HG03280 (cell line): Measurements from ENCODE around the gene PNMA8C.
"Not testable (repeated sequence)": the region's sequence is repeated elsewhere in the genome, so short reads cannot be mapped to it uniquely, and the experiment has no call there.

Experiments
- ATAC-seq: cut with Tn5 transposase; IDR thresholded peaks from one replicate; pipeline ENCODE4 v1.9.1; 2021; ENCODE audit warnings: mild to moderate bottlenecking, moderate library complexity; ENCODE audit not compliant: unreplicated experiment

Gene PNMA8C

DNA sequence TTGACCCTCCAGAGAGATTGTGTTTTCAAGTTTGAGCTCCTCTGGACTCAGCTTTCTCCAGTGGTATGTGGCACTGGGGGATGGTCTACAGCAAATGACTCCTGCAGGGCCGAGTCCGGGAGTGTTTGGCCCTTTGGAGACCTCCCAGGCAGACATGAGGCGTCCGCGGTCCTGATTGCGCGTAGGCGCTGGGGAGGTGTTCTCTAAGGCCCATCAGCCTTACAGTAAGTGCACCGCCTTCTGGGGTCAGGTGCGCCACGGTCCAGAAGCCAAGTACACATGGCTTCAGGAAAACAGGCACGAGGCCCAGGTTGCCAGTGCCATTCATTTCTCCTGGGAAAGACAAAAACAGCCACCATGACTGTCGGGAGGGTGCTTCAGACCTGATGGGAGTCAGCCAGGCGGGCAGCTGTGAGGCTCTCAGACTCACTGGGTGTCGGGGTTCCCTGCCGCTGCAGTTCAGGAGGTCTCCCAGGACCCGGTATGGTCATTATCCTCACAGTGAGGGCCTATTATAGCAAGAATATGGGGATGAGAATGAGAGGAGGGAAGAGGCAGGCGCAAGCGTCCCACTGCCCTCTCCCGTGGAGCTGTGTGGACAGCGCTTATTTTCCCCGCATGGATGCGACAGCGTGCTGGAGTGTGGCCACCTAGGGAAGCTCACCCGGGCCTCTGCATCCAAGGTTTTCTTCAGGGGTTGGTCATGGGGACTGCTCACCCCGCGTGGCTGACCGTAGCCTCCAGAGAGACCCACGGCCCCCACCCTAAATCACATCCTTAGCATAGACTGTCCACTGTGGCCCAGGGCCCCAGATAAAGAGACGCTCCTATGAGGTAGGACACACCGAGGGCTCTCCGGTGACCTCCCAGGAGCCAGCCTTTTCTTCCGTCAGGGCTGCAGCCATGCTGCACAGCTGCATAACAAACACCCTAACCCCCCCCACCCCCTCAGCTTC is 37.2 kb downstream of the PNMA8C start:
- no peak for ATAC-seq

DNA sequence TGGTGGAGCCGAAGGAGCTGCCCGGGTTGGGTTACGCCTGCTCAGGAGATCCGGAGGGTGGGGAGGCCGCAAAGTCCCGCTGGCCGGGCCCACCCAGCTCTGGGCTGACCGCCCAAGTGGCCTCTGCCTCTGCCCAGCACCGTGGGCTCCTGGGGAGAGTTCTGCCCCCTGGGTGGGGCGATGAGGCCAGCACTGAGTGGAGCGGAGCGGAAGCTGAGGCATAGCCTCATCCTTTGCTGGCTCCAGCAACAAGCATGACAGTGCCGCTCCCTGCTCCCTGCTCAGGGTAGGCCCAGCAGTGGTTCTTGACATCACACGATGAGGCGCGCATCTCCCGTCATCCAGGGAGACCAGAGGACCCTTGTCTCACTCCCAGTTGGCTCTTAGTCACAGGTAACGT is 37.9 kb downstream of the PNMA8C start:
- no peak for ATAC-seq

DNA sequence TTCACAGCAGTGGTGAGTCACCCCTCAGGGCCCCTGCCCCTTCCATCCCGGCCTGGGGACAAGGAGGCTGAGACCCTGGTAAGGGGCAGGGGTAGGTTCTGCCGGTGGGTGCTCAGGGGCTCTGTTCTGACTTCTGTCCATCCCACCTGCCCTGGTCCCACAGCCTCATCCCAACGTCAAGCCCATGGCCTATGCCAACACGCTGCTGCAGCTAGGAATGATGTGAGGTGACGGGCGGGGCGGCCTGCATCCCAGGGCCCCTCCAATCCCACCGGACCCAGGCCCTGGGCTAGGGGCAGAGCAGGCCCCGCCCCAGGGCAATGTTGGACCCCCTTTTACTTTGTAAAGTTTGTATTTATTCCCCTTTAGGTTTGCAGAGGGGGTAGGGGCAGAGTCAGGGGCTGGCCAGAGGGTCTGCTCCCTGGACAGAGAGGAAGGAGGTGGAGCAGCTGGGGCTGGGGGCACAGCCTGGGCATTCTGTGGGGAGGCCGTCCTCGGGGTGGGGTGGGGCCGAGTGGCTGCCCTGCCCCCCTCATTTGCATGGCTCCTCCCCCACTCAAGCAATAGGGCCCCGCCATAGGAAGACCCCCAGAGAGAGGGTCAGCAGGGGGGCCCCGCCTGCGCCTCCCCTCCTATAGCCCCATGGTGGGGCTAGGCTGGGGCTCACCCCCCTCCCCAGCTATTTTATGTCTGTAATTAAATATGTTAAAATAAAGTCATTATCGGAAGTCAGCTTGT is 38.4 kb downstream of the PNMA8C start:
- no peak for ATAC-seq

DNA sequence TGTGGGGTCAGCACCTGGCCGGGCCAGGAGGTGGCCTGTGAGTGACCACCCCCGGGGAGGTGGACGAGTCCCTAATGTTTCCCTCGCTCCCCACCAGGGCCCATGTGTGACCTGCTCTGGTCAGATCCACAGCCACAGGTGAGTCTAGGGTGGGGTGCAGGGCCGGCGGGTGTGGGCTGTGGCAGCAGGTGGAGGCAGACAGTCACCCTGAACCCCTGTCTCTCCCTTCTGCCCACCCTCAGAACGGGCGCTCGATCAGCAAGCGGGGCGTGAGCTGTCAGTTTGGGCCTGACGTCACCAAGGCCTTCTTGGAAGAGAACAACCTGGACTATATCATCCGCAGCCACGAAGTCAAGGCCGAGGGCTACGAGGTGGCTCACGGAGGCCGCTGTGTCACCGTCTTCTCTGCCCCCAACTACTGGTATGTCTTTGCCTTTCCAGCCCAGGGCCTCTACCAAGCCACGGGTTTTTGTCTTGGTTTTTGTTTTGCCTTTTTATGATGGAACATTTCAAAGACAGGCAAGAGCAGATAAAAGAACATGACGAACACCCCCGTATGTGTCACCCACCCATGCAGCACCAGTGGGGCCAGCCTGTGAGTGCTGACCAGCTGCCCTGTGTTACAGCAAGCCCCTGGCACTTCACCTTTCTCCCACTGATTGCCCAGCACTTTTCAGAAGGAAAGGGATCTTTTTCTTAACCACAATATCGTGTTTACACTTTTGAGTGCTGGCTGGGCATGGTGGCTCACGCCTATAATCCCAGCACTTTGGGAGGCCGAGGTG is 40.2 kb downstream of the PNMA8C start:
- ATAC-seq: no peak

DNA sequence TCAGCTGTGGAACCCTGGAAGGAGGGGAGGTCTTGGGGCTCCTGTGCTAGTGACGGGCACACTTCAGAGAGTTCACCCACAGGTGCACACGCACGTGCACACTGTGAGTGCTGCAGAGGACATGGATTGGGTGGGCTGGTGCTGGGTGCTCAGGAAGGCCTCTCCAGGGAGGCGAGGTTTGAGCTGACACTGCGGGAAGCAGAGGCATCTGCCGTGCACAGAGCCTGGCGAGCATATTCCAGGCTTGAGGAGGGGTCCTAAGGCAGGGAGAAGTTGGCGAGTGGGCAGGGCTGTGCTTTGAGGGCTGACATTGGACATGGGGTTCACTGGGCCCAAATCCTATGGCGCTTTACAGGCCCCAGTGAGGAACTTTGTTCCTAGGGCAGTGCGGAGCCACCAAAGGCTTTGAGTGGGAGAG is 41.0 kb downstream of the PNMA8C start:
- no peak for ATAC-seq

DNA sequence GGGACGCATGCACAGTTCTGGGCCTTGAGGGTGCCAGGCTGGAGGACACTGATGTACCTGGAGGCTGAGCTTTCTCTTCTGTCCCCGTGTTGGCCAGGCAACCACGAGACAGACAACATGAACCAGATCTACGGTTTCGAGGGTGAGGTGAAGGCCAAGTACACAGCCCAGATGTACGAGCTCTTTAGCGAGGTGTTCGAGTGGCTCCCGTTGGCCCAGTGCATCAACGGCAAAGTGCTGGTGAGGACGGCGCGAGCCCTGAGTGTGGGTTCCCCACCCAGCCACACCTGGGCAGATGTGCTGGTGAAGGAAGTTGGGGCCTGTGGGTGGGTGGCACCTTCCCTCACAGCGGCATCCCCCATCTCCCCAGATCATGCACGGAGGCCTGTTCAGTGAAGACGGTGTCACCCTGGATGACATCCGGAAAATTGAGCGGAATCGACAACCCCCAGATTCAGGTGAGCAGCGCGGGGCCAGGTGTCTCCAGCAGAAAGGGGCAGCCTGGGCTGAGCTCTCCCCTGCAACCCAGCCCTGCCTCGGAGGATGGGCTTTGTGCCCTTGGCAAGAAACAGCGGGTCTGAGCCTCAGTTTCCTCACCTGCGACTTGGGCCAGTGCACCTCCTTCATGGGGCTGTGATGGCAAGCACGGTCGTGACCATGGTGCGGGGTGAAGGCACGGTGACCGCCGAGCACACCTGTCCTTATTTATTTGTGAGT is 41.6 kb downstream of the PNMA8C start:
- no peak for ATAC-seq

DNA sequence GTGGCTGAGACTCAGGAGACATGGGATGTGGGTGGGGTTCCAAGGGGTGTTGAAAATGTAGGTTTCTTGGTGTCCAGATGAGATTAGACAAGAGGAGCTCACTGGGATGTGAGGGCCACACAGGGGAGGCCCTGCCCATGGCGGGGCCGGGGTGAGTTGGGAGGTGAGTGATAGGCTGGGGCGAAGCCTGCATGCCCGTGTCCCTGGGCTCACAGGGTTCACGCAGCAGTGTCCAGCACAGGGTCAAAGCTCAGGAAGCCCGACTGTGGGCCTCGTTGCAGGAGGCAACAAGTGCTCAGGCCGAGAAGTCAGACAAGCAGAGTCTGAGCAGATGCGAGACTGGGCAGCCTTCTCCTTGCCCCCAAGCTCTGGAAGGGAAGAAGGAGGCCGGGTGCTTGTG is 42.6 kb downstream of the PNMA8C start:
- no peak for ATAC-seq

DNA sequence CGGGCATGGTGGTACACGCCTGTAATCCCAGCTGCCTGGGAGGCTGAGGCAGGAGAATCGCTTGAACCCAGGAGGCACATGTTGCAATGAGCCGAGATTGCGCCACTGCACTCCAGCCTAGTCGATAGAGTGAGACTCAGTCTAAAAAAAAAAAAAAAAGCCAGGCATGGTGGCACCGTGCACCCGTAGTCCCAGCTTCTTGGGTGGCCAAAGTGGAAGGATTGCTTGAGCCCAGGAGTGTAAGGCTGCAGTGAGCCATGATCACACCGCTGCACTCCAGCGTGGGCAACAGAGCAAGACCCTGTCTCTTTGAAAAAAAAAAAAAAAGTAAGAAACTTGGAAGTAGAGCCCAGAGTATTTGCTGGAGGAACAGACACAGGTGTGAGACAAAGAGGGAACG is 43.1 kb downstream of the PNMA8C start:
- no peak for ATAC-seq

DNA sequence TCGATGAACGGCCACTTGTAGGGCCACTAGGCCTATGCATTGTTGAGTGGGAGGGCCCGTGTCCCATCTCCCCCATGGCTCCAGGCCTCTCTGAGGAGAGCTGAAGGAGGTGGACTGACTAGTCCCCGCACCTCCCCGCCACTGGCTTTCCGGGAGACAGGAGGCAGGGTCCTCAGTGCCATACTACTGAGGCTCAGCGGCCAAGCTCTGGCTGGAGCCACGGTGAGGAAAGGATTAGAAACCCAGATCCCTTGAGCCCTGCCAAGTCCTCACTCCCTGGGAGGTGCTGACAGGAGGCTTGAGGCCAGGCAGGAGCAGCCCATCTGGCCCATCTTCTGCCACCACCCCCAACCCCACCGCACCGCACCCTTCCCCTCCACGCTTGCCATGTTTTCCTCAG is 44.3 kb downstream of the PNMA8C start:
- no peak for ATAC-seq

DNA sequence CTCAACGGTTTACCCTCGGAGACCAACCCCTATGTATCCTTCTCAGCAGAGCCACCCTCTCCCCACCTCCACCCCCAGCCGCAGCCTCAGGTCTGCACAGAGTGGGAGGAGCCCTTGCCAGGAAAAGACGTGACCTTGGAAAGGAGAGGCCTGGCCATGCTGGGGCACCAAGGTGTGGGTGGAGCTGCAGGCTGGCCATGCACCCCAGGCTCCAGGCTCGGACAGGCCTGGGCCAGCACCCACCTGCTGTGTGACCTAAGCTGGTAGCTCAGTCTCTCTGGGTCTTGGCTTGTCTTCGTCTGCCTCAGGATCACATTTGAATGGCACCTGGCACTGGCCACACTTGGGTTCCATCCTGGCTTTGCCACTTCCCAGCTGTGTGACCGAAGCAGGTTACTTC is 44.9 kb downstream of the PNMA8C start:
- ATAC-seq: no peak

DNA sequence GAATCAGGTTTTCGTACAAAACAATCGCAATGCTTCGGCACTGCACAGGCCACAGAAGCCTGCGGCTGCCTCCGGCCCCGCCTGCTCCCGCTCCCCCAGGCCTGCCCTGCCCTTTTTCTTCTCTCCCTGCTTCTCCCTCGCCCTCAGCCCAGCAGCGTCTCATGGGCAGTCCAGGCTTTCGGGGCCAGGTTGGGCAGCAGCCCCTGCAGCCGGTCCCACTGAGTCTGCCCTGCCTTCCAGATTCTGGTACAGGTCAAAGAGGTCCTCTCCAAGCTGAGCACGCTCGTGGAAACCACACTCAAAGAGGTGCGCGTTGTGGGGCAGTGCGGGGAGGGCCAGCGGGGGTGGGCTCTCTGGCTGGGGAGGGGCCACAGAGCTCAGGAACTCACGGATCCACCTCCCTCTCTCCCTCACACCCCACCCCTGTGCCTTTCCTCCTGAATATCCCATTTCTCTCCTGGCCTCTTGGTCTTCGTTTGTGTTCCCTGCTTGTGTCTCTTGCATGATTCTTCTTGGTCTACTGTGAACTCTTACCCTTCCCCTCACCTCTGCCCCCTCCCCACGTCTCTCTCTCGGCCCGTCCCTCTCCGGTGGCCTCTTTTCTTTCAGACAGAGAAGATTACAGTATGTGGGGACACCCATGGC is 45.4 kb downstream of the PNMA8C start:
- ATAC-seq: no peak

DNA sequence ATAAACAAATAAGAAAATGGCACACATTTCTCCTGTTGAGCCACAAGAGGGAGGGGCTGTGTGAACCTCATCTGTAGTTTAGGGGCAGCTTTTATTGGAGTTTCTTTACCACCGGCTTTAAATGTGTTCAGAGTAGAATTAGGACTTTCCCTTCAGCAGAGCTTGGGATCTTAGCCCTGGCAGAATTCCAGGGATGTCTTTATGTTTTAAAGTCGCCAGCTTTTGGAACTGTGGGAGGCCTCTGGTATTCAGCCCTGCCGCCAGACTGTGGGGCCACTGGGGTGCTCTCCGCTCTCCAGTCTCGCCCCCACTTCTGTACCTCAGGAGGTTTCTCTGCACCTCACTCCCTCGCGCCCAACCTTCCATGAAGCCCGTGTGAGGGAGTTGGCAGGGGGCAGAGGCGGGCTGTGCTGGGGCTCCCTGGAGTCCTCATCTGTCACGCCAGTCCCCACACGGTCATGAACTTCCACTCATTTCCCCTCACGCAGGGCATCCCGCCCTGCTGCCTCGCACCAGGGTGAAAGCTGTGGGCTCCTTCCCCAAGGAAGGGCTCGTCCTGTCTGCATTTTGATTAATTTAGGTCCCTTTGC is 46.9 kb downstream of the PNMA8C start:
- no peak for ATAC-seq

DNA sequence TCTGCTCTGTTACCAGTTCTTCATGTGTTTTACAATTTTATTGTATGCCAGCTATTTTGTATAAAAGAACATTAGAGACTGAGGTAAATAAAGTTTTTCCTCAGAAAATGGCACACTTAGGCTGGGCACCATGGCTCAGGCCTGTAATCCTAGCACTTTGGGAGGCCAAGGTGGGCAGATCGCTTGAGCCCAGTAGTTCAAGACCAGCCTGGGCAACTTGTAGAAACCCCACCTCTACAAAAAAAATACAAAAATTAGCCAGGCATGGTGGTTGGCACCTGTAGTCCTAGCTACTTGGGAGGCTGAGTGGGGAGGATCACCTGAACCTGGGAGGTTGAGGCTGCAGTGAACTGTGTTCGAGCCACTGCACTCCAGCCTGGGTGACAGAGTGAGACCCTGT is 47.4 kb downstream of the PNMA8C start:
- no peak for ATAC-seq

DNA sequence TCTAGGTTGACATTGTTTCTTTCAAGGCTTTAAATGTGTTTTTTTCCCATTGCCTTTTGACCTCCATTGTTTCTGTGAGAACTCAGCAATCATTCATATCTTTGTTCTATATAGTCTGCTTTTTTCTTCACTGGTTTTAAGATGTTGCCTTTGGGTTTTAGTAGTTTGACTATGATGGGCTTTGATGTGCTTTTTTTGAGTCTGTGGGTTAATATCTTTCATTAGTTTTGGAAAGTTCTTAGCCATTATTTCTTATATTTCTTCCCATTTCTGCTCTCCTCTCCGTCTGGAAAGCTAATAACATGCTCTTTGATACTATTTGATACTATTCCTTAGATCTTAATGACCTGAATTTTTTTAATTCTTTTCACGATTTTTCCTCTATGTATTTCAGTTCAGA is 48.0 kb downstream of the PNMA8C start:
- no peak for ATAC-seq

DNA sequence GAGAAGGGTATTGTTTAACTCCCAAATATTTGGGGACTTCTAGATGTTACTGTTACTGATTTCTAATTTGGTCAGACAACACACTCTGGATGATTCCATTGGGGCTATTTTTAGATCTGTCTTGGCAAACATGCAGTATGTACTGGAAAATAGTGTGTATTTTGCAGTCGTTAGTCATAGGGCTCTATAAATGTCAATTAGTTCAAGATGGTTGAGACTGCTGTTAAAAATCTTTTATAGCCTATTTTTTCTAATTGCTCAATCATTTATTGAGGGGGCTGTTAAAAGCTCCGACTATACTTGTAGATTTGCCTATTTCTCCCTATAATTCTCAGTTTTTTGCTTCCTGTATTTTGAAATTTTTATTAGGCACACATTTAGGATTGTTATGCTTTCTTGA is 50.5 kb downstream of the PNMA8C start:
- no peak for ATAC-seq

DNA sequence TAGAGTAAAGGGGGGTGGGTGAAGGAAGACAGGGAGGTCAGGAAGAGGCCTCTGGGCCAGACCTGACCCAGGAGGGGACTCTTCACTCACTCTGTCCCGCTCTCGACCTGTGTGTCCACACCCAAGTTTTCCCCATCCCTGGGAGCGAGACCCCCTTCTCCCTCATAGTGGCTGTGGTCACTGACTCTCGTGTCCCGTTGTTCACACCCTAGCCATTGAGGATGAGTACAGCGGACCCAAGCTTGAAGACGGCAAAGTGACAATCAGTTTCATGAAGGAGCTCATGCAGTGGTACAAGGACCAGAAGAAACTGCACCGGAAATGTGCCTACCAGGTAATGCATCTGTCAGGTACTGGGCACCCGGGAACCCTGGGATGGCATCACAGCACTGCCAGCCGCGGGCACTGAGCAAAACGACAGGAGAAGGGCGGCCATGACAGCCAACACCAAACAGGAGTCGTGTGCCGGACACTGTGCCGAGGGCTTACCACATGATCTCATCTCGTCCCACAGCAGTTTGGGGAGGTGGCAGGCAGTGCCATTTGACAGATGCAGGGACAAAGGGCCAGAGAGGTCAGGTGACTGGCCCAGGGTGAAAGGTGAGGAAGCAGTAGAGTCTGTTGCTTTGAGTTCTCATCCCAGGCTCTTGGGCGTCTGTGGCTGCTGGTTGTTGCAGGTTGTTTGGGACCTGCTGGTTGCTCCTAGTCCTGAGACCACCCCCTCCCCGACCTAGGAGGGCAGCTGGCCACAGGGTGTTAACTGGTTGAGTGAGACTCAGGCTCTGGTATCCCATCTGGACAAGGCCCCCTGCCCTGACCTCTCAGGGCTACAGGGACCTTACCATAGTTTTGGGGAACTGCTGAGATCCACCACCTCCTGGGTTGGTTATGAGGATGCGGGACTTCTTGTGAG is 52.2 kb downstream of the PNMA8C start:
- no peak for ATAC-seq

DNA sequence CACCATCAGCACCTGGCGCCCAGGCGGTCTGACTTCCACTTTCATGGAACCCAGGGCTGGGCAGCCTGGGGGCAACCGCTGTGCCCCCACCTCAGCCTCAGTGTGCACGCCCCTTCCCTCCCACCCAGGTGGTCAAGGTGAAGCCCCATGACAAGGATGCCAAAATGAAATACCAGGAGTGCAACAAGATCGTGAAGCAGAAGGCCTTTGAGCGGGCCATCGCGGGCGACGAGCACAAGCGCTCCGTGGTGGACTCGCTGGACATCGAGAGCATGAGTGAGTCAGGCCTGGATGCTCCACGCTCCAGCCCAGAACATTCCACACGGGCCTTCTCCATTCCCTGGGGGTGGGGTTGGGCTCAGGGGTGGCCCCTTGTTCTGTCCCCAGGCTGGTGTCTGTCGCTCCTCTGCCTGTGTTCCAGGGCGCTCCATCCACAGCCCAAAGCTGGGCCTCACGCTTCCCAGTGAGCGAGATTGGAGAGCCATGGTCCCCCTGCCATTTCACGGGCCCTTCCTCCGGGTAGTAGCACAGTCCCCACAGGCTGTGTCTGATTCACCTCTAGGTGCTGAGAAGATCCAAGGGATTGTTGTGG is 53.2 kb downstream of the PNMA8C start:
- ATAC-seq: not testable (repeated sequence)
